ENCODE data around the gene VPS8. TPM values are rescaled to one million over a fixed set of nuclear protein-coding genes. Genes with fewer than 3 reads are reported as not detected.

Gene VPS8
- total and polyA plus RNA-seq, 9 of the 15 experiments (the other 6 are each of a cell fraction or from before 2014, with no cell fraction given): 7.2 to 41.0 (median 28.3) TPM

GRCh38 chr3:184953401-184953800, 141.4 kb downstream of the VPS8 start (continued):
- no peak for TF ChIP-seq GMEB1 (CRISPR knock-in tag; IDR thresholded peaks at IDR 0.05)
- TF ChIP-seq ZFP30 (CRISPR knock-in tag; IDR thresholded peaks at IDR 0.05; ENCODE audit: borderline replicate concordance): no peak
- peak; percentile 61; the same call in 1 of the 2 replicates for TF ChIP-seq SOX6 (IDR thresholded peaks at IDR 0.05)
- TF ChIP-seq CREB5 (CRISPR knock-in tag; IDR thresholded peaks at IDR 0.05): no peak
- TF ChIP-seq CREM (IDR thresholded peaks at IDR 0.05; ENCODE audit: low read depth): no peak
- peak; percentile 14 for TF ChIP-seq MEIS2 (IDR thresholded peaks at IDR 0.05; ENCODE audit: partially characterized antibody)
- no peak for TF ChIP-seq ZBTB34 (CRISPR knock-in tag; IDR thresholded peaks at IDR 0.05)
- TF ChIP-seq ARNT (IDR thresholded peaks at IDR 0.05): no peak
- no peak for TF ChIP-seq ZNF140 (CRISPR knock-in tag; IDR thresholded peaks at IDR 0.05)
- TF ChIP-seq CHAMP1 (IDR thresholded peaks at IDR 0.05): no peak
- no peak for TF ChIP-seq HNRNPH1 (optimal IDR thresholded peaks at IDR 0.05; ENCODE audit: low read depth, low read length)
- peak; percentile 72 for TF ChIP-seq POLR2AphosphoS5 (IDR thresholded peaks at IDR 0.05; ENCODE audit: control insufficient read depth, insufficient read depth, low read depth, low read length)
- TF ChIP-seq RREB1 (CRISPR knock-in tag; IDR thresholded peaks at IDR 0.05): no peak
- 0 out of 4 replicates have a peak, but pooled peaks of 1 of the 2 experiments have one; percentile 20 for TF ChIP-seq HDAC1 (IDR thresholded peaks at IDR 0.05)
- TF ChIP-seq NFIX (CRISPR knock-in tag; IDR thresholded peaks at IDR 0.05; ENCODE audit: low read depth): no peak
- no peak for TF ChIP-seq ZNF644 (tag; IDR thresholded peaks at IDR 0.05; ENCODE audit: low read depth)

Measured in K562 (cell line).